Astrocyte (in vitro differentiated cells and primary cell): ENCODE results near the gene MAG. TPM values are rescaled to one million over a fixed set of nuclear protein-coding genes. Genes with fewer than 3 reads are reported as not detected.

Source experiments
- DNase-seq: peaks from one replicate; pipeline ENCODE4 v3.0.0-alpha.2; 2010; ENCODE audit warnings: low read depth
- FAIRE-seq: peaks from 2 replicates; lab custom pipeline; 2011; peaks lifted over from hg19 to GRCh38; lab: Jason Lieb, UNC
- H2AFZ ChIP-seq: 2 replicates; pipeline ENCODE4 v1.6.0; 2012; ENCODE audit warnings: low read depth, low read length, inconsistent platforms
- H3K27ac ChIP-seq: 2 replicates; pipeline ENCODE4 v1.5.1; 2011; ENCODE audit warnings: low read depth, low read length, inconsistent platforms
- H3K27me3 ChIP-seq: 2 replicates; pipeline ENCODE4 v1.6.0; 2011; ENCODE audit warnings: low read length, inconsistent platforms; ENCODE audit not compliant: insufficient read depth
- H3K36me3 ChIP-seq: 2 replicates; pipeline ENCODE4 v1.5.1; 2011; ENCODE audit warnings: low read length, inconsistent platforms; ENCODE audit not compliant: insufficient read depth
- H3K4me1 ChIP-seq: 2 replicates; pipeline ENCODE4 v1.5.1; 2011; ENCODE audit warnings: low read length, inconsistent platforms; ENCODE audit not compliant: insufficient read depth
- H3K4me2 ChIP-seq: 2 replicates; pipeline ENCODE4 v1.6.0; 2012; ENCODE audit warnings: low read length, inconsistent platforms
- H3K4me3 ChIP-seq: 2 replicates; pipeline ENCODE4 v1.5.1; 2011; ENCODE audit warnings: low read depth, mild to moderate bottlenecking, low read length, inconsistent platforms; ENCODE audit not compliant: insufficient read depth
- H3K79me2 ChIP-seq: 2 replicates; pipeline ENCODE4 v1.6.0; 2012; ENCODE audit warnings: mild to moderate bottlenecking, low read length, inconsistent platforms; ENCODE audit not compliant: insufficient read depth
- H3K9ac ChIP-seq: 2 replicates; pipeline ENCODE4 v1.6.0; 2012; ENCODE audit warnings: mild to moderate bottlenecking, low read length, inconsistent platforms
- H3K9me3 ChIP-seq: 2 replicates; pipeline ENCODE4 v1.5.1; 2012; ENCODE audit warnings: low read depth, mild to moderate bottlenecking, low read length, inconsistent platforms; ENCODE audit not compliant: insufficient read depth
- H4K20me1 ChIP-seq: 2 replicates; pipeline ENCODE4 v1.6.0; 2012; ENCODE audit warnings: low read length, inconsistent platforms; ENCODE audit not compliant: insufficient read depth
- H3K27ac Mint-ChIP-seq: one replicate; pipeline ENCODE4 v1.8.0; 2021; ENCODE audit warnings: mild to moderate bottlenecking, mixed read lengths; ENCODE audit not compliant: unreplicated experiment
- H3K27me3 Mint-ChIP-seq: one replicate; pipeline ENCODE4 v1.8.0; 2021; ENCODE audit warnings: low read depth, mixed read lengths; ENCODE audit not compliant: unreplicated experiment
- H3K36me3 Mint-ChIP-seq: one replicate; pipeline ENCODE4 v1.8.0; 2021; ENCODE audit warnings: low read depth, mixed read lengths; ENCODE audit not compliant: unreplicated experiment
- H3K4me1 Mint-ChIP-seq: one replicate; pipeline ENCODE4 v1.8.0; 2021; ENCODE audit warnings: low read depth, mixed read lengths; ENCODE audit not compliant: unreplicated experiment
- H3K4me3 Mint-ChIP-seq: one replicate; pipeline ENCODE4 v1.8.0; 2021; ENCODE audit warnings: mild to moderate bottlenecking, moderate library complexity, mixed read lengths; ENCODE audit not compliant: unreplicated experiment
- H3K9me3 Mint-ChIP-seq: one replicate; pipeline ENCODE4 v1.8.0; 2021; ENCODE audit warnings: mild to moderate bottlenecking, mixed read lengths; ENCODE audit not compliant: unreplicated experiment
- EZH2 ChIP-seq: IDR thresholded peaks from 2 replicates; pipeline ENCODE4 v1.6.1; 2012; ENCODE audit warnings: mild to moderate bottlenecking, low read length, inconsistent platforms; ENCODE audit not compliant: insufficient read depth
- total RNA-seq: library from RNA; stranded (reverse); gene quantifications from 2 replicates; pipeline ENCODE4 v1.2.1, GENCODE V29; 2021
- TF ChIP-seq, protein P1 (sequence below): IDR thresholded peaks from 2 replicates; pipeline ENCODE4 v1.5.1; 2011; ENCODE audit warnings: low read depth, mild to moderate bottlenecking, inconsistent platforms, low read length, moderate library complexity; ENCODE audit not compliant: insufficient read depth

The MAG gene
- total RNA-seq, 1 donor from 2014 or later: not detected

DNA sequence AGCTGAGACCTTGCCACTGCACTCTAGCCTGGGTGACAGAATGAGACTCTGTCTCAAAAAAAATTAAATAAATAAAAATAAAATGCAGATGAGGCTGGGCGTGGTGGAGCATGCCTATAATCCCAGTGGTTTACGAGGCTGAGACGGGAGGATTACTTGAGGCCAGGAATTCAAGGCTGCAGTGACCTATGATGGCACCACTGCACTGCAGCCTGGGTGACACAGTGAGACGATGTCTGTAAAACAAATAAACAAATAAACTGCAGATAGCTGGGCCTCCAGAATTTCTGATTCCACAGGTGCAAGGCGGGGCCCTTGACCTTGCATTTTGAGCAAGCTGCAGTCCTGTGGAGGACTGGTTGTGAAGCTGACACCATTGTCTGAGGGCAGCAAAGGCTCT, 3.1 kb upstream of the MAG start:
- Histone ChIP-seq H4K20me1 (no peaks in the 10 kb centered on the region), H3K36me3 (no peaks in the 10 kb centered on the region), H2AFZ (no peak overlapping the region), H3K4me2 (no peak overlapping the region), H3K79me2 (no peaks in the 10 kb centered on the region), H3K9me3 (no peaks in the 10 kb centered on the region), H3K4me3 (no peak overlapping the region), H3K27me3 (peaks cover 7% of the 10 kb centered on the region), H3K4me1 (no peaks in the 10 kb centered on the region), H3K9ac (no peak overlapping the region), H3K27ac (no peak overlapping the region)
- H3K36me3 Mint-ChIP-seq: no peaks in the 10 kb centered on the region
- DNase-seq (no peak), FAIRE-seq (no peak)
- no peak for TF ChIP-seq EZH2
- TF ChIP-seq, protein P1, sequence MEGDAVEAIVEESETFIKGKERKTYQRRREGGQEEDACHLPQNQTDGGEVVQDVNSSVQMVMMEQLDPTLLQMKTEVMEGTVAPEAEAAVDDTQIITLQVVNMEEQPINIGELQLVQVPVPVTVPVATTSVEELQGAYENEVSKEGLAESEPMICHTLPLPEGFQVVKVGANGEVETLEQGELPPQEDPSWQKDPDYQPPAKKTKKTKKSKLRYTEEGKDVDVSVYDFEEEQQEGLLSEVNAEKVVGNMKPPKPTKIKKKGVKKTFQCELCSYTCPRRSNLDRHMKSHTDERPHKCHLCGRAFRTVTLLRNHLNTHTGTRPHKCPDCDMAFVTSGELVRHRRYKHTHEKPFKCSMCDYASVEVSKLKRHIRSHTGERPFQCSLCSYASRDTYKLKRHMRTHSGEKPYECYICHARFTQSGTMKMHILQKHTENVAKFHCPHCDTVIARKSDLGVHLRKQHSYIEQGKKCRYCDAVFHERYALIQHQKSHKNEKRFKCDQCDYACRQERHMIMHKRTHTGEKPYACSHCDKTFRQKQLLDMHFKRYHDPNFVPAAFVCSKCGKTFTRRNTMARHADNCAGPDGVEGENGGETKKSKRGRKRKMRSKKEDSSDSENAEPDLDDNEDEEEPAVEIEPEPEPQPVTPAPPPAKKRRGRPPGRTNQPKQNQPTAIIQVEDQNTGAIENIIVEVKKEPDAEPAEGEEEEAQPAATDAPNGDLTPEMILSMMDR: no peak
- no peaks in the 10 kb centered on the region for H3K9me3 Mint-ChIP-seq
- no peaks in the 10 kb centered on the region for H3K4me1 Mint-ChIP-seq
- H3K27ac Mint-ChIP-seq: no peak overlapping the region
- peaks cover 31% of the 10 kb centered on the region for H3K27me3 Mint-ChIP-seq
- no peak overlapping the region for H3K4me3 Mint-ChIP-seq

DNA sequence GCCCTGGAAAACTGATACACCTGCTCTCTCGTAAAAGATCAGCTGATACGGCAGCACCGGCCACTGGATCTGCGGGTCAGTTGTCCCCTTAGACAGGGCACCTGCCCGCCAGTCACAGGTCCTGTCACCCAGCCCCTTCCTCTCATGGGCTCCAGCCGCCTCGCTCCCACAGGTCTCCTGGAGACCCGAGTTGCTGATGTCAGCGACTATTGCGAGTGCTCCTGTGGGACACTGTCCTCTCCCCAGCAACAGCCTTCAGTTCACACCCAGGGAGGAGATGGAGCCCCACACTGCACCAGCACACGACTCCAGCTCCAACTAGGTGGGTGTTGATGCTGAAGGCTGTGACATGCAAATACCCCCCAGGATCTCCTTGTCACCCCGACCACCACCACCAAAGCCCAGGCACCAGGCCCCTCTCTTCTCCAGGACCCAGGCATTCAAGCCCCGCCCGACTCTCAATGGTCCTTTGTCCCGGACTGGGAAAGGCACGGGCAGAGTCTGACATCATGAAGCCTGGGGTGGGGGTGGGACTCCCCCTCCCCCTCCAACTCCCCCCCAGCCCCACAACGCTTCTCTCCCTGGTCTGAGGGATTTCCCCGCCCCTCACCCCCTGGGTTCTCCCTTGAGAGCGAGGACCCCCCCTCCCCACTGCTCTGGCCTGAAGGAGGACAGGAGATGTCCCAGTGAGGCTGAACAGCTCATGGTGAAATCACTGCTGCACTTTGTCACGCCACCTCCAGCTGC, 1.4 kb upstream of the MAG start:
- H3K4me3 Mint-ChIP-seq: no peak overlapping the region
- no peaks in the 10 kb centered on the region for H3K9me3 Mint-ChIP-seq
- Histone ChIP-seq H3K36me3 (no peaks in the 10 kb centered on the region), H3K4me1 (no peaks in the 10 kb centered on the region), H2AFZ (no peak overlapping the region), H3K9me3 (no peaks in the 10 kb centered on the region), H4K20me1 (no peaks in the 10 kb centered on the region), H3K27ac (no peak overlapping the region), H3K9ac (no peak overlapping the region), H3K79me2 (no peaks in the 10 kb centered on the region), H3K4me3 (no peak overlapping the region), H3K27me3 (peaks cover 7% of the 10 kb centered on the region), H3K4me2 (no peak overlapping the region)
- no peak overlapping the region for H3K27ac Mint-ChIP-seq
- TF ChIP-seq, protein P1: no peak
- TF ChIP-seq EZH2: no peak
- no peak for FAIRE-seq
- DNase-seq: no peak
- H3K36me3 Mint-ChIP-seq: no peaks in the 10 kb centered on the region
- H3K27me3 Mint-ChIP-seq: peaks cover 31% of the 10 kb centered on the region
- H3K4me1 Mint-ChIP-seq: no peaks in the 10 kb centered on the region

DNA sequence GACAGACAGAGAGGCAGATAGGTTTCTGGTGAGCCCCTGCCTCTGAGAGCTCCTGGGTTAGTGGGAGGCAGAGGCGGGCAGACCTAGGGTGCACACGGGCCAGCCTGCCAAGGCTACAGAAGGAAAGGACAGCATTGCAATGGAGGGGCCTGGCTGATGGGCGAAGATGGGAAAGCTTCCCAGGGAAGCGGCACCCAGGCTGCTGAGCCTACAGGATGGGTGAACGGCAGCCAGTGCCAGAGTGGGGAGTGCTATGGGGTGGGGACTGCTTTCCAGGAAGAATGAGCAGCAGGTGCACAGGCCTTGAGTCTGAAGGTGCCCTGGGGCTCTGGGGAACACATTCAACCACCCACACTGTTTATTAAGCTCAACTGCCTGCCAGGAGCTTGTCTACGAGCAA, 702 bp upstream of the MAG start:
- FAIRE-seq: no peak
- Mint-ChIP-seq H3K9me3 (no peaks in the 10 kb centered on the region), H3K36me3 (no peaks in the 10 kb centered on the region), H3K27me3 (peaks cover 31% of the 10 kb centered on the region), H3K4me1 (no peaks in the 10 kb centered on the region), H3K27ac (no peak overlapping the region), H3K4me3 (no peak overlapping the region)
- H3K4me1 ChIP-seq: no peaks in the 10 kb centered on the region
- no peak overlapping the region for H3K4me3 ChIP-seq
- no peaks in the 10 kb centered on the region for H3K79me2 ChIP-seq
- DNase-seq: no peak
- H3K9ac ChIP-seq: no peak overlapping the region
- TF ChIP-seq EZH2: no peak
- TF ChIP-seq, protein P1: no peak
- no peaks in the 10 kb centered on the region for H3K9me3 ChIP-seq
- H4K20me1 ChIP-seq: no peaks in the 10 kb centered on the region
- H3K27ac ChIP-seq: no peak overlapping the region
- no peak overlapping the region for H3K4me2 ChIP-seq
- no peaks in the 10 kb centered on the region for H3K36me3 ChIP-seq
- H2AFZ ChIP-seq: no peak overlapping the region
- peaks cover 7% of the 10 kb centered on the region for H3K27me3 ChIP-seq
